Parathyroid adenoma (tissue), 2 donors: Measurements from ENCODE around the gene ST6GALNAC5.

ENCODE experiments used
- H2AFZ ChIP-seq: fragments of 300-600 bp; sonication (generic); one replicate; pipeline ENCODE4 v1.7.0; 2017; ENCODE audit warnings: antibody characterized with exemption, mild to moderate bottlenecking
- H3K27ac ChIP-seq: fragments of 300-600 bp; sonication (generic); one replicate; pipeline ENCODE4 v1.7.0; 2017
- H3K27me3 ChIP-seq: fragments of 300-600 bp; sonication (generic); one replicate; pipeline ENCODE4 v1.7.0; 2017; ENCODE audit warnings: low read length; ENCODE audit not compliant: control insufficient read depth, insufficient read depth
- H3K36me3 ChIP-seq: fragments of 300-600 bp; sonication (generic); one replicate; pipeline ENCODE4 v1.7.0; 2017; ENCODE audit warnings: low read length; ENCODE audit not compliant: control insufficient read depth, insufficient read depth
- H3K4me1 ChIP-seq: fragments of 300-600 bp; sonication (generic); one replicate; pipeline ENCODE4 v1.7.0; 2017; ENCODE audit warnings: control low read depth
- H3K4me2 ChIP-seq: fragments of 300-600 bp; sonication (generic); one replicate; pipeline ENCODE4 v1.7.0; 2017; ENCODE audit warnings: low read length
- H3K4me3 ChIP-seq: fragments of 300-600 bp; sonication (generic); one replicate; pipeline ENCODE4 v1.7.0; 2017; ENCODE audit warnings: low read depth, low read length
- H3K79me2 ChIP-seq: fragments of 300-600 bp; sonication (generic); one replicate; pipeline ENCODE4 v1.7.0; 2017; ENCODE audit warnings: control low read depth
- H3K9ac ChIP-seq: fragments of 300-600 bp; sonication (generic); one replicate; pipeline ENCODE4 v1.7.0; 2017; ENCODE audit warnings: mild to moderate bottlenecking
- H3K9me3 ChIP-seq: fragments of 300-600 bp; sonication (generic); one replicate; pipeline ENCODE4 v1.7.0; 2017; ENCODE audit warnings: low read length; ENCODE audit not compliant: control insufficient read depth
- TF ChIP-seq, protein P1 (sequence below): fragments of 300-600 bp; sonication (generic); IDR thresholded peaks from one replicate; pipeline ENCODE4 v1.7.0; 2017; ENCODE audit warnings: antibody characterized with exemption, mild to moderate bottlenecking
- donor health status: primary hyperparathyroidism.

Gene ST6GALNAC5

GRCh38 chr1:77007675-77008074 is 140.4 kb downstream of the ST6GALNAC5 start:
- no peak overlapping the region for H3K9ac ChIP-seq
- no peaks in the 10 kb centered on the region for H3K79me2 ChIP-seq
- H3K4me2 ChIP-seq, result no peak overlapping the region
- H3K4me1 ChIP-seq, result no peaks in the 10 kb centered on the region
- no peaks in the 10 kb centered on the region for H3K9me3 ChIP-seq
- no peak overlapping the region for H3K4me3 ChIP-seq
- H3K27me3 ChIP-seq, result no peaks in the 10 kb centered on the region
- TF ChIP-seq, protein P1, sequence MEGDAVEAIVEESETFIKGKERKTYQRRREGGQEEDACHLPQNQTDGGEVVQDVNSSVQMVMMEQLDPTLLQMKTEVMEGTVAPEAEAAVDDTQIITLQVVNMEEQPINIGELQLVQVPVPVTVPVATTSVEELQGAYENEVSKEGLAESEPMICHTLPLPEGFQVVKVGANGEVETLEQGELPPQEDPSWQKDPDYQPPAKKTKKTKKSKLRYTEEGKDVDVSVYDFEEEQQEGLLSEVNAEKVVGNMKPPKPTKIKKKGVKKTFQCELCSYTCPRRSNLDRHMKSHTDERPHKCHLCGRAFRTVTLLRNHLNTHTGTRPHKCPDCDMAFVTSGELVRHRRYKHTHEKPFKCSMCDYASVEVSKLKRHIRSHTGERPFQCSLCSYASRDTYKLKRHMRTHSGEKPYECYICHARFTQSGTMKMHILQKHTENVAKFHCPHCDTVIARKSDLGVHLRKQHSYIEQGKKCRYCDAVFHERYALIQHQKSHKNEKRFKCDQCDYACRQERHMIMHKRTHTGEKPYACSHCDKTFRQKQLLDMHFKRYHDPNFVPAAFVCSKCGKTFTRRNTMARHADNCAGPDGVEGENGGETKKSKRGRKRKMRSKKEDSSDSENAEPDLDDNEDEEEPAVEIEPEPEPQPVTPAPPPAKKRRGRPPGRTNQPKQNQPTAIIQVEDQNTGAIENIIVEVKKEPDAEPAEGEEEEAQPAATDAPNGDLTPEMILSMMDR, result no peak
- no peak overlapping the region for H2AFZ ChIP-seq
- no peaks in the 10 kb centered on the region for H3K36me3 ChIP-seq
- H3K27ac ChIP-seq, result no peak overlapping the region

GRCh38 chr1:77010937-77011336 is 143.7 kb downstream of the ST6GALNAC5 start:
- TF ChIP-seq, protein P1, result no peak
- H2AFZ ChIP-seq, result no peak overlapping the region
- H3K27ac ChIP-seq, result no peak overlapping the region
- H3K36me3 ChIP-seq, result no peaks in the 10 kb centered on the region
- H3K9me3 ChIP-seq, result no peaks in the 10 kb centered on the region
- no peak overlapping the region for H3K4me3 ChIP-seq
- no peak overlapping the region for H3K4me2 ChIP-seq
- no peaks in the 10 kb centered on the region for H3K27me3 ChIP-seq
- no peaks in the 10 kb centered on the region for H3K4me1 ChIP-seq
- H3K79me2 ChIP-seq, result no peaks in the 10 kb centered on the region
- H3K9ac ChIP-seq, result no peak overlapping the region

DNA sequence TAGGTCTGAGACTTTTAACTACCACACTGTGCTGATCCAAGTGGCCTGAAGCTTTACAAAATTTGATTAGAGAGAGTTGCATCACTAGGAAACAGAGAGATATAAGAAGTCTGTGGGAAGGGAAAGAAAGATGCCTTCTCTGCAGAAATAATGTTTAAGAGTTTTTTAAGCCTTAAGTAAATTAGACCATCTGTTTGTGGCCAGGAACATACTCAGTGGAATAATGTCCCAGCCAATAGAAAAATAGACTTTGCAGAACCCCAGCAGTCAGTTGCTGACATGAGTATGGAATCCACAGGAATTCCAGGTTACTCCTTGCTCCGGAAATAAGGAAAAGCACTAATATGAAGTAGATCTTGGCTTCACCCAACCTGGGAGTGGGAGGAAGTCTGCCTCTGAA is 144.8 kb downstream of the ST6GALNAC5 start:
- H3K27ac ChIP-seq, result no peak overlapping the region
- TF ChIP-seq, protein P1, result no peak
- H3K9ac ChIP-seq, result no peak overlapping the region
- H3K4me3 ChIP-seq, result no peak overlapping the region
- no peak overlapping the region for H2AFZ ChIP-seq
- no peak overlapping the region for H3K4me2 ChIP-seq
- no peaks in the 10 kb centered on the region for H3K4me1 ChIP-seq
- no peaks in the 10 kb centered on the region for H3K9me3 ChIP-seq
- no peaks in the 10 kb centered on the region for H3K27me3 ChIP-seq
- H3K36me3 ChIP-seq, result no peaks in the 10 kb centered on the region
- no peaks in the 10 kb centered on the region for H3K79me2 ChIP-seq

DNA sequence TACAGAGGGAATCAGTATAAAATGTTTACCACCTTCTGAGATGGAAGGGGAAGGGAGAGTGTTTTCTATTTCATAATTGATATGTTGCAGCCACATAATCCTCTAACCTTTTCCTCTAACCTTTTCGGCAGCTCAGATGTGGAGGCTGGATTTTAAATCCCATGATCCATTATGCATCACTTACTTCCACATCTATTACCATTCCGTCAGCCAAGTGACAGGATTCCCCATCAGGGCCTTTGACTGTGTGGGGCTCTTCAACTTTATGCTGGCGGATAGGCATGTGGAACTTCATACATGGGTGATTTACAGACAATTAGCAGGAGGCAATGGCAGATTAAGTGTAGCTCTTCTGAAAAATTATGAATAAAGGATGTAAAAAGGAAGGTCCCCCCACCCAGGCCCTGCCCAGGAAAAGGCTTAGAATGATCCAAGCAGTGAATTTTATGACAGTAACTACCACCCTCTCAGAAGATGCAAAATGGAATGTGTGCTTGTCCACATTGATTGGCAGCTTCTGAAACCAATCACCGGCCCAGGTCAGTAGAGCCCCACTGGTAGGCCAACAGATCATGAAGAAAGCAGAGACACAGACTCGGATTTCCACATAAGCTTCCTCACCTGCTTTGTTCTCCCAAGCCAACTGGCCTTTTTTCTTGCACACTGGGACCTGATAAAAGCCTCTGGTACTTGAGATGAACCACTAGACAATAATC is 147.0 kb downstream of the ST6GALNAC5 start:
- Histone ChIP-seq H3K27ac (no peak overlapping the region), H2AFZ (no peak overlapping the region), H3K4me1 (no peaks in the 10 kb centered on the region), H3K9ac (no peak overlapping the region), H3K9me3 (no peaks in the 10 kb centered on the region), H3K79me2 (no peaks in the 10 kb centered on the region), H3K4me2 (no peak overlapping the region), H3K36me3 (no peaks in the 10 kb centered on the region), H3K27me3 (no peaks in the 10 kb centered on the region), H3K4me3 (no peak overlapping the region)
- TF ChIP-seq, protein P1, result no peak

- no peak overlapping the region for H3K4me3 ChIP-seq
Observed at GRCh38 chr1:77015748-77016341, 148.6 kb downstream of the ST6GALNAC5 start.

More at GRCh38 chr1:77015748-77016341, 148.6 kb downstream of the ST6GALNAC5 start:
- Histone ChIP-seq H3K27me3 (no peaks in the 10 kb centered on the region), H3K9me3 (no peaks in the 10 kb centered on the region), H3K4me2 (no peak overlapping the region), H3K36me3 (no peaks in the 10 kb centered on the region), H3K4me1 (no peaks in the 10 kb centered on the region), H3K27ac (no peak overlapping the region), H3K9ac (no peak overlapping the region), H2AFZ (no peak overlapping the region), H3K79me2 (no peaks in the 10 kb centered on the region)
- TF ChIP-seq, protein P1, result no peak
